PC-9 (cell line): ENCODE measurements around the gene OGDH.

Source experiments
- CTCF ChIP-seq: fragments of 200-600 bp; sonication (generic); conservative IDR thresholded peaks from 2 replicates; pipeline ENCODE4 v1.6.1; 2017; ENCODE audit warnings: mixed run types, antibody characterized with exemption, mild to moderate bottlenecking, moderate library complexity
- EZH2 ChIP-seq: fragments of 200-600 bp; sonication (generic); IDR thresholded peaks from 2 replicates; pipeline ENCODE4 v1.8.0; 2017; ENCODE audit warnings: antibody characterized with exemption, low read depth

GRCh38 chr7:44709945-44710596 lies 103.6 kb downstream of the OGDH start:
- TF ChIP-seq CTCF (no peak), EZH2 (no peak)
